IMR-90 (cell line): ENCODE data around the gene PTCH1.

Experiments
- CTCF ChIP-seq: conservative IDR thresholded peaks from 2 replicates; pipeline ENCODE4 v1.5.1; 2012; ENCODE audit warnings: mild to moderate bottlenecking, low read depth, low read length, improper control_type of control experiment
- FOS ChIP-seq: fragments of 150-350 bp; IDR thresholded peaks from 2 replicates; pipeline ENCODE4 v1.6.1; 2016; ENCODE audit warnings: low read depth, low read length
- RCOR1 ChIP-seq: IDR thresholded peaks from 2 replicates; pipeline ENCODE4 v1.6.1; 2012; ENCODE audit warnings: mild to moderate bottlenecking, low read length, improper control_type of control experiment; ENCODE audit not compliant: insufficient replicate concordance

DNA sequence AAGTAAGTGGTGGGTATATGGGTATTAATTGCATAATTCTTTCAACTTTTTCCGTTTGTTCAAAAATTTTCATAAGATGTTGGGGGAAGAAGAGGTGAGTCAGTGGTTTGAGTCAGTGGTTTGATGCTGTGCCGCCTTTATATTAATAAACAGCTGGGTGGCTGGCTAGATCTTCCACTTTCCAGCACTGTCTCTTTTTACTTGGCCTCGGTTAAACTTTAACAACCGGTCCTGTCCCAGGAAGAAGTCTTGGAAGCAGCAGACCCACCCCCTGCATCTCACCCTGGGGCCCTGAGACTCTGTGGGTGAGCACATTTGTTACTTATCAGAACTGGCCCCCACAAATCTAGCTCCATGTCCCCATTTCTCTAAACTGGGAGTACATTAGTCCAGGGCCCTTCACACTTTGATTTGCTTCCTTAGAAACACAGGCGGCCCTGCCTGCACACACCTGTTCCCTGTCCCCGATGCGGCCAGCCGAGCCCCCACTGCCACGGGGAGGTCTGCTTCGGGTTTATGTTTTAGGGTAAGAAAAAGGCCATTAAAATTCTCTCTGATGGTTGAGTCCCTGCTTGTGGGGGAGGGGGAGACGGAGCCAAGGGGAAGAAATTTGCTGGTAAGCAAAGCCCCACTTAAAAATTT lies 90.7 kb downstream of the PTCH1 start:
- no peak for TF ChIP-seq CTCF
- TF ChIP-seq RCOR1 = no peak
- TF ChIP-seq FOS = peak; percentile 75
